ENCODE results near the gene NPB. TPM values are rescaled to one million over a fixed set of nuclear protein-coding genes. Genes with fewer than 3 reads are reported as not detected.
A peak's percentile ranks its signal among the peaks of the same experiment; 100 is the strongest.

Gene NPB
- polyA plus RNA-seq, 1 donor from 2014 or later, result 1.3 TPM

GRCh38 chr17:81871387-81872230, 30.4 kb upstream of the NPB start:
- peak overlapping the region; percentile 97 for H3K4me3 ChIP-seq (ENCODE audit: low read length)
- no peaks in the 10 kb centered on the region for H3F3A ChIP-seq (ENCODE audit: insufficient read depth, low read length, poor library complexity, severe bottlenecking)
- H3K27me3 ChIP-seq (ENCODE audit: insufficient read depth, low read depth, low read length), result no peaks in the 10 kb centered on the region
- peak overlapping the region; percentile 94 for H3K27ac ChIP-seq (ENCODE audit: low read length)
- no peaks in the 10 kb centered on the region for H3K36me3 ChIP-seq (ENCODE audit: insufficient read depth, low read length)
- H3K9me2 ChIP-seq (ENCODE audit: insufficient read depth, low read length), result no peaks in the 10 kb centered on the region
- no peaks in the 10 kb centered on the region for H4K20me1 ChIP-seq (ENCODE audit: insufficient read depth)
- H3K4me2 ChIP-seq (ENCODE audit: low read length), result peak overlapping the region; percentile 63
- peak; percentile 98 for TF ChIP-seq MXI1 (conservative IDR thresholded peaks at IDR 0.05; ENCODE audit: poor library complexity, severe bottlenecking)
- peak; percentile 71 for TF ChIP-seq TAF1 (IDR thresholded peaks at IDR 0.05; ENCODE audit: low read depth)
- no peak for TF ChIP-seq RAD21 (conservative IDR thresholded peaks at IDR 0.05)
- TF ChIP-seq SMC3 (conservative IDR thresholded peaks at IDR 0.05; ENCODE audit: poor library complexity), result peak; percentile 53
- TF ChIP-seq POLR2AphosphoS5 (IDR thresholded peaks at IDR 0.05), result peak; percentile 93
- TF ChIP-seq EZH2 (IDR thresholded peaks at IDR 0.05; ENCODE audit: borderline replicate concordance, insufficient read depth, low read length, poor library complexity, severe bottlenecking), result no peak
- TF ChIP-seq CTCF (IDR thresholded peaks at IDR 0.05; ENCODE audit: poor library complexity, severe bottlenecking), result peak; percentile 63
- TF ChIP-seq, protein P1, sequence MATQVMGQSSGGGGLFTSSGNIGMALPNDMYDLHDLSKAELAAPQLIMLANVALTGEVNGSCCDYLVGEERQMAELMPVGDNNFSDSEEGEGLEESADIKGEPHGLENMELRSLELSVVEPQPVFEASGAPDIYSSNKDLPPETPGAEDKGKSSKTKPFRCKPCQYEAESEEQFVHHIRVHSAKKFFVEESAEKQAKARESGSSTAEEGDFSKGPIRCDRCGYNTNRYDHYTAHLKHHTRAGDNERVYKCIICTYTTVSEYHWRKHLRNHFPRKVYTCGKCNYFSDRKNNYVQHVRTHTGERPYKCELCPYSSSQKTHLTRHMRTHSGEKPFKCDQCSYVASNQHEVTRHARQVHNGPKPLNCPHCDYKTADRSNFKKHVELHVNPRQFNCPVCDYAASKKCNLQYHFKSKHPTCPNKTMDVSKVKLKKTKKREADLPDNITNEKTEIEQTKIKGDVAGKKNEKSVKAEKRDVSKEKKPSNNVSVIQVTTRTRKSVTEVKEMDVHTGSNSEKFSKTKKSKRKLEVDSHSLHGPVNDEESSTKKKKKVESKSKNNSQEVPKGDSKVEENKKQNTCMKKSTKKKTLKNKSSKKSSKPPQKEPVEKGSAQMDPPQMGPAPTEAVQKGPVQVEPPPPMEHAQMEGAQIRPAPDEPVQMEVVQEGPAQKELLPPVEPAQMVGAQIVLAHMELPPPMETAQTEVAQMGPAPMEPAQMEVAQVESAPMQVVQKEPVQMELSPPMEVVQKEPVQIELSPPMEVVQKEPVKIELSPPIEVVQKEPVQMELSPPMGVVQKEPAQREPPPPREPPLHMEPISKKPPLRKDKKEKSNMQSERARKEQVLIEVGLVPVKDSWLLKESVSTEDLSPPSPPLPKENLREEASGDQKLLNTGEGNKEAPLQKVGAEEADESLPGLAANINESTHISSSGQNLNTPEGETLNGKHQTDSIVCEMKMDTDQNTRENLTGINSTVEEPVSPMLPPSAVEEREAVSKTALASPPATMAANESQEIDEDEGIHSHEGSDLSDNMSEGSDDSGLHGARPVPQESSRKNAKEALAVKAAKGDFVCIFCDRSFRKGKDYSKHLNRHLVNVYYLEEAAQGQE (IDR thresholded peaks at IDR 0.05; ENCODE audit: borderline replicate concordance), result peak; percentile 83
- peak; percentile 79 for TF ChIP-seq EP300 (conservative IDR thresholded peaks at IDR 0.05; ENCODE audit: poor library complexity, severe bottlenecking)
- H2AFZ ChIP-seq (ENCODE audit: low read depth, low read length), result peak overlapping the region; percentile 83
- no peaks in the 10 kb centered on the region for H3K9me3 ChIP-seq (ENCODE audit: low read length)
- peak overlapping the region; percentile 96 for H3K9ac ChIP-seq (ENCODE audit: low read length)
- H3K79me2 ChIP-seq (replicated peaks; ENCODE audit: insufficient read depth, low read length), result peaks cover 13% of the 10 kb centered on the region

GRCh38 chr17:81877569-81877968, 24.5 kb upstream of the NPB start:
- Histone ChIP-seq H3K9me3 (ENCODE audit: low read length) (no peaks in the 10 kb centered on the region), H4K20me1 (ENCODE audit: insufficient read depth) (no peaks in the 10 kb centered on the region), H3K79me2 (replicated peaks; ENCODE audit: insufficient read depth, low read length) (no peaks in the 10 kb centered on the region), H3F3A (ENCODE audit: insufficient read depth, low read length, poor library complexity, severe bottlenecking) (no peaks in the 10 kb centered on the region), H2AFZ (ENCODE audit: low read depth, low read length) (no peak overlapping the region), H3K9ac (ENCODE audit: low read length) (no peak overlapping the region), H3K36me3 (ENCODE audit: insufficient read depth, low read length) (no peaks in the 10 kb centered on the region), H3K27me3 (ENCODE audit: insufficient read depth, low read depth, low read length) (no peaks in the 10 kb centered on the region), H3K9me2 (ENCODE audit: insufficient read depth, low read length) (no peaks in the 10 kb centered on the region), H3K4me3 (ENCODE audit: low read length) (no peak overlapping the region), H3K4me2 (ENCODE audit: low read length) (no peak overlapping the region), H3K27ac (ENCODE audit: low read length) (no peak overlapping the region)
- TF ChIP-seq EP300 (conservative IDR thresholded peaks at IDR 0.05; ENCODE audit: poor library complexity, severe bottlenecking) (no peak), POLR2AphosphoS5 (IDR thresholded peaks at IDR 0.05) (no peak), RAD21 (conservative IDR thresholded peaks at IDR 0.05) (no peak), CTCF (IDR thresholded peaks at IDR 0.05; ENCODE audit: poor library complexity, severe bottlenecking) (no peak), MXI1 (conservative IDR thresholded peaks at IDR 0.05; ENCODE audit: poor library complexity, severe bottlenecking) (no peak), SMC3 (conservative IDR thresholded peaks at IDR 0.05; ENCODE audit: poor library complexity) (no peak), EZH2 (IDR thresholded peaks at IDR 0.05; ENCODE audit: borderline replicate concordance, insufficient read depth, low read length, poor library complexity, severe bottlenecking) (no peak), TAF1 (IDR thresholded peaks at IDR 0.05; ENCODE audit: low read depth) (no peak)
- TF ChIP-seq, protein P1 (IDR thresholded peaks at IDR 0.05; ENCODE audit: borderline replicate concordance), result no peak
